Mammary epithelial cell (primary cell): ENCODE results near the gene GCGR.

Source experiments
- CTCF ChIP-seq, 2 donors: IDR thresholded peaks in 1 of 2; conservative IDR thresholded peaks in 1 of 2; 2 replicates each; pipeline ENCODE4 v1.5.1; 2011 to 2012; ENCODE audit warnings: inconsistent platforms in 2 of 2, low read length in 2 of 2, mild to moderate bottlenecking in 2 of 2, control low read depth in 1 of 2, low read depth in 1 of 2; ENCODE audit not compliant: insufficient read depth in 1 of 2; ENCODE audit errors: extremely low read depth in 1 of 2
- EZH2 ChIP-seq: IDR thresholded peaks from 2 replicates; pipeline ENCODE4 v1.6.1; 2012; ENCODE audit warnings: low read length, inconsistent platforms, borderline replicate concordance

GRCh38 chr17:81851423-81851822, 47.5 kb downstream of the GCGR start:
- TF ChIP-seq CTCF (conservative IDR thresholded peaks at IDR 0.05 in 1 of 2, IDR thresholded peaks at IDR 0.05 in 1 of 2; ENCODE audit: extremely low read depth in 1 of 2, insufficient read depth in 1 of 2, low read depth in 1 of 2, low read length in 2 of 2) = no peak
- TF ChIP-seq EZH2 = no peak
